Stimulated activated CD8-positive, alpha-beta memory T cell treated with anti-CD3 and anti-CD28 coated beads, Interleukin-15, amount 100 ng/mL, for 4 hours (primary cell): Measurements from ENCODE around the gene TNFSF15.

Source experiments
- DNase-seq, 2 donors: peaks; one replicate each; pipeline ENCODE4 v3.0.0-alpha.2; 2020; ENCODE audit warnings: low read depth in 2 of 2

The TNFSF15 gene

GRCh38 chr9:114805670-114806525, at the start of gene TNFSF15:
Gene TNFSF15, minus strand, starts transcription at chr9:114806039. Its CDS starts 27 bp downstream, at chr9:114806012.
- no peak for DNase-seq

GRCh38 chr9:114855488-114855887, 49.6 kb upstream of the TNFSF15 start:
- no peak for DNase-seq

- DNase-seq: no peak
These were observed 49.0 kb upstream of the TNFSF15 start for GRCh38 chr9:114854736-114855355.

GRCh38 chr9:114853071-114853855, 47.4 kb upstream of the TNFSF15 start:
- no peak for DNase-seq

GRCh38 chr9:114852050-114852594, 46.3 kb upstream of the TNFSF15 start:
- DNase-seq: no peak

GRCh38 chr9:114851306-114851705, 45.5 kb upstream of the TNFSF15 start:
- DNase-seq: no peak

GRCh38 chr9:114850871-114851270, 45.0 kb upstream of the TNFSF15 start:
- no peak for DNase-seq

GRCh38 chr9:114849450-114849849, 43.6 kb upstream of the TNFSF15 start:
- DNase-seq: no peak

GRCh38 chr9:114847492-114848417, 41.9 kb upstream of the TNFSF15 start:
- no peak for DNase-seq

- no peak for DNase-seq
These were observed 39.5 kb upstream of the TNFSF15 start for GRCh38 chr9:114845373-114845772.

- no peak for DNase-seq
These were observed 38.9 kb upstream of the TNFSF15 start for GRCh38 chr9:114844766-114845165.

GRCh38 chr9:114837923-114838322, 32.1 kb upstream of the TNFSF15 start:
- no peak for DNase-seq

GRCh38 chr9:114836769-114837168, 30.9 kb upstream of the TNFSF15 start:
- DNase-seq: no peak

- no peak for DNase-seq
These were observed 28.5 kb upstream of the TNFSF15 start for GRCh38 chr9:114834386-114834785.

- no peak for DNase-seq
These were observed 24.7 kb upstream of the TNFSF15 start for GRCh38 chr9:114830546-114830945.

- DNase-seq: no peak
These were observed 24.0 kb upstream of the TNFSF15 start for GRCh38 chr9:114829574-114830440.

GRCh38 chr9:114828303-114828650, 22.4 kb upstream of the TNFSF15 start:
- no peak for DNase-seq

GRCh38 chr9:114827641-114828302, 21.9 kb upstream of the TNFSF15 start:
- DNase-seq: no peak

- DNase-seq: no peak
These were observed 20.6 kb upstream of the TNFSF15 start for GRCh38 chr9:114826431-114826830.
